AG20443 (cell line): ENCODE measurements around the gene CPAMD8.
"Not testable (repeated sequence)": the region's sequence is repeated elsewhere in the genome, so short reads cannot be mapped to it uniquely, and the experiment has no call there.

Experiments
- DNase-seq: peaks from one replicate; pipeline ENCODE4 v3.0.0; 2012; ENCODE audit warnings: low spot score, mixed read lengths

The CPAMD8 gene

GRCh38 chr19:17001603-17002183, 24.9 kb downstream of the CPAMD8 start:
- DNase-seq: no peak

- no peak for DNase-seq
These were observed 27.9 kb downstream of the CPAMD8 start for GRCh38 chr19:16998635-16999194.

GRCh38 chr19:16996838-16997490, 29.6 kb downstream of the CPAMD8 start:
- DNase-seq: not testable (repeated sequence)

GRCh38 chr19:16988661-16989060, 37.9 kb downstream of the CPAMD8 start:
- no peak for DNase-seq

- no peak for DNase-seq
These were observed 41.2 kb downstream of the CPAMD8 start for GRCh38 chr19:16985403-16985802.

- not testable (repeated sequence) for DNase-seq
These were observed 44.0 kb downstream of the CPAMD8 start for GRCh38 chr19:16982586-16982985.

- DNase-seq: no peak
These were observed 47.5 kb downstream of the CPAMD8 start for GRCh38 chr19:16978839-16979802.

GRCh38 chr19:16978156-16978555, 48.5 kb downstream of the CPAMD8 start:
- DNase-seq: no peak

- no peak for DNase-seq
These were observed 49.3 kb downstream of the CPAMD8 start for GRCh38 chr19:16977306-16977705.

GRCh38 chr19:16976446-16976845, 50.2 kb downstream of the CPAMD8 start:
- DNase-seq: no peak

- no peak for DNase-seq
These were observed 55.8 kb downstream of the CPAMD8 start for GRCh38 chr19:16970821-16971220.

- DNase-seq: no peak
These were observed 57.5 kb downstream of the CPAMD8 start for GRCh38 chr19:16969135-16969534.

- not testable (repeated sequence) for DNase-seq
These were observed 65.4 kb downstream of the CPAMD8 start for GRCh38 chr19:16960996-16961822.

GRCh38 chr19:16958277-16958676, 68.3 kb downstream of the CPAMD8 start:
- DNase-seq: not testable (repeated sequence)

GRCh38 chr19:16957855-16958254, 68.8 kb downstream of the CPAMD8 start:
- no peak for DNase-seq

GRCh38 chr19:16957151-16957701, 69.4 kb downstream of the CPAMD8 start:
- DNase-seq: no peak

GRCh38 chr19:16955161-16955560, 71.4 kb downstream of the CPAMD8 start:
- DNase-seq: no peak

GRCh38 chr19:16952046-16952445, 74.6 kb downstream of the CPAMD8 start:
- DNase-seq: no peak

GRCh38 chr19:16951529-16951928, 75.1 kb downstream of the CPAMD8 start:
- DNase-seq: no peak

- peak; percentile 3 for DNase-seq
These were observed 77.0 kb downstream of the CPAMD8 start for GRCh38 chr19:16949496-16950023.
